ENCODE measurements around the gene DRAXIN. TPM values are rescaled to one million over a fixed set of nuclear protein-coding genes. Genes with fewer than 3 reads are reported as not detected.

DRAXIN gene
- total RNA-seq, 2 experiments from 2014 or later, result 0.08 to 0.16 TPM

DNA sequence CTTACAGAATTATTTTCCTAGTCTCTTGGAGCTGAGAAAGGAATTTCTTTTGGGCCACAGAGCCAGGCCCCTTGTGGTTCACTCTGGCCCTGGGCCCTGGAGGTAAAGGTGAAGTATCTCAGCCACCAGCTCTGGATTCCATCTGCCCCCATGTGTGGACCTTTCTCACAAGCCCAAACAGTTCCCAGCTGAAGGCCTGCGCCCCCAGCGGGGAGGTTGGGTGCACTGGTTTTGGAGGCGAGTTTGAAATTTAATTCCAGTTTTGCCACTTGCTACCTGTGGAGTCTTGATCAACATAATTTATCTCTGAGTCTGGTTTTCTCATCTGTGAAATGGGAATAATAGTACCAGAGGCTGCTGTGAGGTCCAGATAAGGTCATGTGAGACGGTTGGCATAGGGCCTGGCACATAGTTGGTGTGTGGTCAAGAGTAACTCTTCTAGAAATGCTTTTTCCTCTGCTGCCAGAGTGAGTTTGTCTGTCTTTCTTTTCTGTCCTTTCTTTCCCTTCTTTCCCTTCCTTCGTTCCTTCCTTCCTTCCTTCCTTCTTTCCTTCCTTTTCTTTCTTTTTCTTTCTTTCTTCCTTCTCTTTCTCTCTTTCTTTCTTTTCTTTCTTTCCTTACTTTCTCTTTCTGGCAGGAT is 50.5 kb downstream of the DRAXIN start:
- no peaks in the 10 kb centered on the region for H3K36me3 Mint-ChIP-seq
- no peak overlapping the region for H3K4me3 Mint-ChIP-seq
- H3K9me3 Mint-ChIP-seq, result no peaks in the 10 kb centered on the region
- no peaks in the 10 kb centered on the region for H3K27me3 Mint-ChIP-seq
- no peak for DNase-seq
- H3K27ac Mint-ChIP-seq, result no peak overlapping the region
- H3K4me1 Mint-ChIP-seq, result peaks cover 42% of the 10 kb centered on the region

DNA sequence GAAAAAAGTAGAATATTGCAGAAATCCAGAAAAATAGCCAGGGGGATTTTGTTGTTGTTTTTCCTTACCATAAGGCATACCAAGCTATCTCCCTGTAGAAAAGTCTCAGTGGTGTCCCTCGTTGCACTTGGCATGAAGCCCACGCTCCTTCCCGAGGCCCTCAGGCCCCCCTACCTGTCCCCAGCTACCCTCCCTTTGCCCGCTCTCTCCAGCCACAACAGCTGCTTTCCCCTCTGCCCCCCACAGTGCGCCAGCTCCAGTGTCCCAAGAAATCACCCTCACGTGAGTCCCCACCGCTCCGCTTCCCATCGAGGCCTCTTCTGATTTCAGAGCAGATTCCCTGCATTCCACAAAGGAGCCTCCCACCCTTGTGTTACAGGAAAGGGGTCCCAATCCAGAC is 52.8 kb downstream of the DRAXIN start:
- DNase-seq, result no peak
- Mint-ChIP-seq H3K4me3 (no peak overlapping the region), H3K9me3 (no peaks in the 10 kb centered on the region), H3K27me3 (no peaks in the 10 kb centered on the region), H3K4me1 (peaks cover 32% of the 10 kb centered on the region), H3K36me3 (no peaks in the 10 kb centered on the region), H3K27ac (no peak overlapping the region)

DNA sequence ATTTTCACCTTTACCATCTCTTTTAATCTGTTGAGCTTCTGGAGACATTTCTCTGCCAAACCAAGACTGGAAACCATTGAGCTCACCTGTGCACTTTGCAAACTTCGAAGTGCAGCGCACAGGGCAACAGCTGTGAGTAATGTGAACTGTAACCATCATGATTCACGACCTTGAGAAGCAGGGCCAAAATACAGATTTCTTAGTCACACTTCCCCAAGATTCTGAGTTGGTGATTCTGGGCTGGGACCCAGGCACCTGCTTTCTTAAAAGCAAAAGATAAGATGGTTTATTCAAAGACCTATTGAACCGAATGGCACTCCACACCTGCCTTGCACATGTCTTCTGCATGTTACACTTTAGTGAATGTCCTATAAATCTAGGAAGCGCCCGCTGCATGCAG is 54.6 kb downstream of the DRAXIN start:
- no peaks in the 10 kb centered on the region for H3K9me3 Mint-ChIP-seq
- no peak overlapping the region for H3K4me3 Mint-ChIP-seq
- no peaks in the 10 kb centered on the region for H3K27me3 Mint-ChIP-seq
- H3K4me1 Mint-ChIP-seq, result peaks cover 18% of the 10 kb centered on the region
- no peak for DNase-seq
- H3K36me3 Mint-ChIP-seq, result no peaks in the 10 kb centered on the region
- H3K27ac Mint-ChIP-seq, result no peak overlapping the region

DNA sequence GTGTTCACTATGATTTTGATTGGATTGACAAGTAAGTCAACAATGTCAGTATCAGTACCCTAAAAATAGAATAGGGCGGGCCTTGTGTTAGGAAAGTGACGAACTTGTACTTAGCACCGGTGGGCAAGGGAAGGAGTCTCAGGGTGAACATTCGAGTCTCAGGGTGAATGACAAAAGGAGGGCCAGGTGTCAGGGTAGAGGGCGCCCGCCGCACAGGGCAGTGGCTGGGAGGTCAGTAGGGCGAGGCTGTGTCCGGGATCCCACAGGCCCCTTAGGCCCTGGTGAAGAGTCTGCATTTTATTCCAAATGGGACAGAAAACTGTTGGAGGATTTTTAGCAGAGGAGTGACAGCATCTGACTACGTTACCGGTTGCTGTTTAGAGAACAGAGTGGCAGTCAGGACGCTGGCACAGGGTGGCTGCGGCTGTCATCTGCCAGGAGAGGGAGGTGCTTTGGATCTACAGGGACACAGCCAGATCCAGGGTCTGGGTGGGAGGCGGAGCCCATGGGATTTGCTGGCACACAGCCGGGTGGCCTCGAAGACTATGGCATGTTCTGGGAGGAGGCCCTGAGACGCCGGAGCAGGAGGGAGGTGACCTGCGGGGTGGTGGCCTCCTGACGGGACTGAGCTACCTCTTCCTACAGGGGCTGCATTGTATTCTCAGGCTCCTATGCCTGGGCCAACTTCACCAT is 55.4 kb downstream of the DRAXIN start:
- DNase-seq, result no peak
- Mint-ChIP-seq H3K4me1 (peaks cover 10% of the 10 kb centered on the region), H3K27me3 (no peaks in the 10 kb centered on the region), H3K9me3 (no peaks in the 10 kb centered on the region), H3K27ac (no peak overlapping the region), H3K36me3 (no peaks in the 10 kb centered on the region), H3K4me3 (no peak overlapping the region)

DNA sequence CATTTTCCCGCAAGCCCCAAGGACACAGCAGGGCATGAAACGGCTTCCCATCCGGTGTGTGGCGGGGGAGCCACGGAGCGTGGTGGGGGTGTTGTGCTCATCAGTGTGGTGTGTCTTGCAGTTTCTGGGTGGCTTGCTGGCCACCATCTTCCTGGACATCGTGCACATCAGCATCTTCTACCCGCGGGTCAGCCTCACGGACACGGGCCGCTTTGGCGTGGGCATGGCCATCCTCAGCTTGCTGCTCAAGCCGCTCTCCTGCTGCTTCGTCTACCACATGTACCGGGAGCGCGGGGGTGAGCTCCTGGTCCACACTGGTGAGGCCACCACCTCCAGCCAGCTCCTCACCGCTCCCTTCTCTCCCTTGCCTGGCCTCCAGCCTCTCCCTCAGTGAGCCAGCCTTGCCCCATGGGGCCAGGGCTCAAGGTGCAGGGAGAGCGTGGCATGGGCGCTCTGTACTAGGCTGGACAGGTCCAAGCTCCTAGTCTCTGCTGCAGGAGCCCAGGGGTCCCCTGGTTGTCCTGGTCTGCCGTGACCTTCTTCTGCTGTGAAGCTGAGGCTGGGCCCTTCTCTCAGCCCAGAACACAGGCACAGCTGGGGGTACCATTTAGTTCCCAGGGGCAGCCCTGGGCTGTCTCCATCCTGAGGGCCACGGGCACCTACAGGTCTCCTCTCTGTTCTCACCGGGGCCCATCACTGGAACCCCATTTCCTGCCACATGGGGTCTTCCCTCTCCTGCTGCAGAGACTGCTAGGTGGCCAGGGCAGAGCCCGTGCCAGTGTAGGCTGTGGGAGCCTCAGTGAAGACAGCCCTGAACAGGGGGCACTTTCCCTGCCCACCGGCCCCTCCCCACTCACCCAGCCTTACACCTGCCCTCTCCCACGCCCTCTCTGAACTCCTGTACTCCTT is 57.0 kb downstream of the DRAXIN start:
- H3K9me3 Mint-ChIP-seq, result no peaks in the 10 kb centered on the region
- no peaks in the 10 kb centered on the region for H3K27me3 Mint-ChIP-seq
- peaks cover 5% of the 10 kb centered on the region for H3K4me1 Mint-ChIP-seq
- no peak for DNase-seq
- no peaks in the 10 kb centered on the region for H3K36me3 Mint-ChIP-seq
- no peak overlapping the region for H3K4me3 Mint-ChIP-seq
- peak overlapping the region; percentile 69 for H3K27ac Mint-ChIP-seq

DNA sequence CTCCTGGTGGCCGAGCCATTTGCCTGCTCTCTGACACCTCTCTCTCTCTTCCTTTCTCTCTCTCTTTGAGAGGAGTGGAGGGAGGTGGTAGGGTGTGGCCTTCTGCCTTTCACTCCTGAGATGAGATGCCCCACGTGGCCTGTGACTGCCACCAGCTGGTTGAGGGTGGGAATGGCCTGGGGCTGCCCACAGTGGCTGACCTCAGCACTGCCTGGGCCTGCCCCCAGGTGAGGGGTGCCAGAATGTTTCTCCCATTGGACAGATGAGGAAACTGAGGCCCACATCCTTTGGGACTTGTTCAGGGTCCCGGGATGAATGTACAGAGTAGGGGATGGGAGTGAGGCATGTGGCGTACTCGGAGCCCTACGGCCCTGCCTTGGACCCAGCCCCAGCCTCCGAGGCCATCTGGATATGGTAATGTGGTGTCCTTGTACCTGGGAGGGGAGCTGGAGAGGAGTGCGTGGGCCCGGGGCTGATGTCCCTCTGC is 57.7 kb downstream of the DRAXIN start:
- no peaks in the 10 kb centered on the region for H3K36me3 Mint-ChIP-seq
- no peak overlapping the region for H3K4me3 Mint-ChIP-seq
- peak; percentile 30 for DNase-seq
- no peaks in the 10 kb centered on the region for H3K9me3 Mint-ChIP-seq
- H3K4me1 Mint-ChIP-seq, result peaks cover 5% of the 10 kb centered on the region
- peak overlapping the region; percentile 69 for H3K27ac Mint-ChIP-seq
- no peaks in the 10 kb centered on the region for H3K27me3 Mint-ChIP-seq

DNA sequence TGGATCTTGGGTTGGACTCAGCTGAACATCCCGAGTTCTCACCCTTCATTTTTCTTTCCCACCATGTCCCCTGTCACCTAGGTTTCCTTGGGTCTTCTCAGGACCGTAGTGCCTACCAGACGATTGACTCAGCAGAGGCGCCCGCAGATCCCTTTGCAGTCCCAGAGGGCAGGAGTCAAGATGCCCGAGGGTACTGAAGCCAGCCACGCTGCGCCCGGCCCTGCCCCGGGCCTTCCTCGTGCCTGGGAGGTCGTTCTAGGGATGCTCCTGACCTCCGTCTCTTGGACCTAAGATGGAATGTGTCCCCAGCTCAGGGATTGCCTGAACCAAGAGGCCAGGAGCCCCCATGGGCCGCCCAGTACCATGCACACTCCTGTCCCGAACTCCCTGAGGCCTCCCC is 58.5 kb downstream of the DRAXIN start:
- Mint-ChIP-seq H3K27me3 (no peaks in the 10 kb centered on the region), H3K4me3 (no peak overlapping the region), H3K36me3 (no peaks in the 10 kb centered on the region), H3K9me3 (no peaks in the 10 kb centered on the region), H3K4me1 (peaks cover 5% of the 10 kb centered on the region), H3K27ac (no peak overlapping the region)
- no peak for DNase-seq

DNA sequence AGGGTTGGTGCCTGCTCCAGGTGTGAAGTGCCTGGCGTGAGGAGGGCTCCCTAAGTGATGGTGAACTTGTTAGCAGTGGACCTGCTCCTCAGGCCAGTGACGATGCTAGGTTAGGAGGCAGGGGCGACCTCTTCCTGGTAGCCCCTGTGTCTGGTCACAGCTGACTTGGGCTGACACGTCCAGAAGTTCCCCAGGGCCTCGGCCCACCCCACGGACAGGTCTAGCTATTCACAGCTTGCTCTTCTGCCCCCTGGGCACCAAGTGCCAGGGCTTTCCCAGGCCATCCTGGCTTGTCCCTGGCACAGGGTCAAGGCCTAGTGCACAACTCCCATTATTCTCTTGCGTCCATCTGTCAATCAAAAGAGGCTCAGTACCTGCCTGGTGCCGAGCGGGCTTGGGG is 59.6 kb downstream of the DRAXIN start:
- H3K4me3 Mint-ChIP-seq, result no peak overlapping the region
- no peak for DNase-seq
- H3K27me3 Mint-ChIP-seq, result no peaks in the 10 kb centered on the region
- H3K36me3 Mint-ChIP-seq, result no peaks in the 10 kb centered on the region
- H3K27ac Mint-ChIP-seq, result no peak overlapping the region
- H3K4me1 Mint-ChIP-seq, result peaks cover 5% of the 10 kb centered on the region
- H3K9me3 Mint-ChIP-seq, result no peaks in the 10 kb centered on the region

DNA sequence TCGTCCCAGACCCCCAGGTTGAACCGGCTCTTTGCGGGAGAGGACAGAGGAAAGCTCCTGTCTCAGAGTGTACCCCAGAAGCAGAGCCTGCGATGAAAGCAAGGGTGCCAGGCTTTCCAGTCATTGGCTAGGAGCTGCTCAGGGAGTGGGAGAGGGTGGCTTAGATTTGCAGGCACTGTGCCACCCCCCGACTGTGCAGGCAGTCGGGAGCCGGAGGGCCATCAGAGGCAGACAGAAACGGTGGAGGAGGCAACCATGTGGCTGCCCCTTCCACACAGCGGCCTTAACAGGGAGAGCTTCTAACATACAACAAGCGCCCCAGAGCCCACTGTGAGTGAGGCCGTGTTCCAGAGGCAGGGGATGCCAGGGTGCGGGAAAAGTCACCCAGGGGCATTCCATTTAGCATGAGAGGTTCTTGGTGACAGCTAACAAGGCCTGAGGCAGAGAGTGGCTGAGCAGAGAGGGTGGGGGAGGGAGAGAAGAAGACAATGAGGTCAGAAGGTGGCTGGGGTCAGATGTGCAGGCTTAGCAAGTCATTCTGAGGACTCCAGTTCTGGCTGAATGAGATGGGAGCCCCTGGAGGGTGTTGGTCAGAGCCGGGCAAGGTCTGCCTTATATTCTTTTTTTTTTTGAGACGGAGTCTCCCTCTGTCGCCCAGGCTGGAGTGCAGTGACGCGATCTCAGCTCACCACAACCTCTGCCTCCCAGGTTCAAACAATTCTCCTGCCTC is 61.0 kb downstream of the DRAXIN start:
- DNase-seq, result no peak
- Mint-ChIP-seq H3K4me3 (no peak overlapping the region), H3K4me1 (peaks cover 5% of the 10 kb centered on the region), H3K36me3 (no peaks in the 10 kb centered on the region), H3K9me3 (no peaks in the 10 kb centered on the region), H3K27me3 (no peaks in the 10 kb centered on the region), H3K27ac (no peak overlapping the region)

DNA sequence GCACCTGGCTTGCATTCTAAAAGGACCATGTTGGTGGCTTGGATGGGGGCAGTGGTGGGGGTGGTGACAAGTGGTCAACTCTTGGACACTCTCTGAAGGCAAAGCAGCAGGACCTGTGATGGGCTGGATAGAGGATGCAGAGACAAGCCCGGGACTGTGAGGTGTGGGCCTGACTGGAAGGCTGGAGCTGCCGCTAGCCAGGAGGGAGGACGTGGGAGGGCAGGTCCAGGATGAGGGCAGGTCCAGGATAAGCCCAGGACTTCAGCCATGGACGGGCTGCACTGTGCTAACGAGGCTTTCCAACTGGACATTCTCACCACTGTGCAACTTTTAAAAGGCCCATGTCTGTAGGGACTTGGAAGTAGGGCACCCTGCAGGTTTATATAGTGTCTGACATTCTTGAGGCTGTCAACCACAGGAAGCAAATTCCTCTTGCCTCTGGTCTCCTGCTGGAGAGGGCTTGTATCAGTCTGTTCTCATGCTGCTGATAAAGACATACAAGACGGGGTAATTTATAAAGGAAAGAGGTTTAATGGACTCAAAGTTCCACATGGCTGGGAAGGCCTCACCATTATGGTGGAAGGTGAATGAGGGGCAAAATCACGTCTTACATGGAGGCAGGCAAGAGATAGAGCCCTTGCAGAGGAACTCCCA is 62.2 kb downstream of the DRAXIN start:
- H3K27ac Mint-ChIP-seq, result no peak overlapping the region
- H3K36me3 Mint-ChIP-seq, result no peaks in the 10 kb centered on the region
- no peaks in the 10 kb centered on the region for H3K27me3 Mint-ChIP-seq
- no peak for DNase-seq
- no peaks in the 10 kb centered on the region for H3K9me3 Mint-ChIP-seq
- H3K4me3 Mint-ChIP-seq, result no peak overlapping the region
- H3K4me1 Mint-ChIP-seq, result peaks cover 5% of the 10 kb centered on the region

DNA sequence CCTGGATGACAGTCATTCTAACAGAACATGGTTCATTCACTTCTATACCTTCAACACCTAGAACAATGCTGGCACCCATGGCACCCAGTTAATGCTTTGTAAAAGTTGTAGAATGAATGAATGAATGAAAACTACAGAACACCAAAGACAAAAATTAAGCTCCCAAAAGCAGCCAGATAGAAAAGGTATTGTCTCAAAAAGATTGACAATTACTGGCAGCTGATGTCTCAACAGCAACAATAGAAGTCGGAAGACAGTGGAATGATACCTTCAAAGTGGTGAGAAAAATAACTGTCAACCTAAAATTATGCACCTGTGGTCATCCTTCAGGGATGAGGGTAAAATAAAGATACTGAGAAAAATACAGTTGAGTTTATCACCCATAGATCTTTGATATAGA is 65.5 kb downstream of the DRAXIN start:
- H3K36me3 Mint-ChIP-seq, result no peaks in the 10 kb centered on the region
- no peaks in the 10 kb centered on the region for H3K4me1 Mint-ChIP-seq
- no peak for DNase-seq
- no peak overlapping the region for H3K4me3 Mint-ChIP-seq
- peaks cover 13% of the 10 kb centered on the region for H3K27me3 Mint-ChIP-seq
- no peaks in the 10 kb centered on the region for H3K9me3 Mint-ChIP-seq
- H3K27ac Mint-ChIP-seq, result no peak overlapping the region

DNA sequence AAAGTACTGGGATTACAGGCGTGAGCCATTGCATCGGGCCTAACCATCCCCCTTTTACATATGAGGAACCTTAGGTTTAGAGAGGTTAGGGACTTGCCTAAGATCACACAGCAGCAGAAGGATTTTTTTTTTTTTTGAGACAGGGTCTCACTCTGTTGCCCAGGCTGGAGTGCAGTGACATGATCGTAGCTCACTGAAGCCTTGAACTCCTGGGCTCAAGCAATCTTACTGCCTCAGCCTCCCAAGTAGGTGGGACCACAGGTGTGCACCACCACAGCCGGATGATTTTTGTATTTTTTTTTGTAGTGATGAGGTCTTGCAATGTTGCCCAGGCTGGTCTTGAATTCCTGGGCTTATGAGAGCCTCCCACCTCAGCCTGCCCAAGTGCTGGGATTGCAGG is 68.3 kb downstream of the DRAXIN start:
- Mint-ChIP-seq H3K27me3 (peaks cover 25% of the 10 kb centered on the region), H3K4me1 (no peaks in the 10 kb centered on the region), H3K4me3 (no peak overlapping the region), H3K9me3 (no peaks in the 10 kb centered on the region), H3K36me3 (no peaks in the 10 kb centered on the region), H3K27ac (no peak overlapping the region)
- DNase-seq, result no peak

DNA sequence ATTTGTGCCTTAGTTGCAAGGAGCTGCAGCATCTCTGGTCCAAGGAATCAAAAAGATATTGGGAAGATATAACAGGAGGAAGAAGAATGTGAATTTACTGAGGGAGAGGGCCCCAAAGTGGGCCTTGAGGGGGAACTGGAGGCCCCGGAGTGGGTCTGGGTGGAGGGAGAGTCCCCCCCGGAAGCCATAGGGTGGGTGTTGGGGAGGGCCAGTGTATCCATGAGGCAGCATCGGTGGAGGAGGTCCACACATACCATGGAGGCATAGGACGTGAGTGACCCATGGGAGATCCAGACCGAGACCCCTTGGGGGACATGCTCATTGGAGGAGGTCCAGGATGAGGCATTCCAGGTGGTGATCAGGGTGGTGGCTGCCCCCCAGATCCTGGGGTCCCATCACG is 69.8 kb downstream of the DRAXIN start:
- no peaks in the 10 kb centered on the region for H3K4me1 Mint-ChIP-seq
- no peak overlapping the region for H3K27ac Mint-ChIP-seq
- H3K4me3 Mint-ChIP-seq, result no peak overlapping the region
- no peak for DNase-seq
- peaks cover 25% of the 10 kb centered on the region for H3K27me3 Mint-ChIP-seq
- H3K9me3 Mint-ChIP-seq, result no peaks in the 10 kb centered on the region
- H3K36me3 Mint-ChIP-seq, result no peaks in the 10 kb centered on the region

DNA sequence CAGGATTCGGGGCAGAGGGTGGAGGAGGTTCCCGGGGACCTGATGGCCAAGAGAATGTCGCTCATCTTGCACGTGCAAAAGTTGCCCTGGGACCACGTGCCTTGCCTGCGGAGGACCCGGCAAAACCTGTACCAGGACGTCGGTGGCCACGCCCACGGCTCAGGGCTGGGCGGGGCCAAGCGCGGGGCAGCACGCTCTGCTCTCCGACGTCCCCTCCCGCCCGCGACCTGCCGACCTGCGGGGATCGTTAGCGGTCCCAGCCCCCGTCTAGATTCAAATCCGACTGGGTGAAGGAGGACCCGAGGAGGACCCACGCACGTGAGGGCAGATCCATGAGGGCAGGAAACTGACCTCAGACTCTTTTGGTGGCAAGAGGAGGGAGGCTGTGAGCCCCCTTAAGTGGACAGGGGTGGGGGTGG is 70.5 kb downstream of the DRAXIN start, which contains the start of gene C1orf167:
C1orf167 (plus strand) TSS at position 206 of the 419 bp plus-strand sequence. CDS start 2,208 bp downstream, outside the sequence.
- peak; percentile 54 for DNase-seq
- no peaks in the 10 kb centered on the region for H3K9me3 Mint-ChIP-seq
- H3K36me3 Mint-ChIP-seq, result no peaks in the 10 kb centered on the region
- H3K4me3 Mint-ChIP-seq, result no peak within 1 kb of the TSS
- H3K27me3 Mint-ChIP-seq, result peaks cover 25% of the 10 kb centered on the region
- no peaks in the 10 kb centered on the region for H3K4me1 Mint-ChIP-seq
- no peak within 1 kb of the TSS for H3K27ac Mint-ChIP-seq

Data from activated naive CD8-positive, alpha-beta T cell treated with anti-CD3 and anti-CD28 coated beads for 36 hours (primary cell).